ENCODE data around the gene TTC31. TPM values are rescaled to one million over a fixed set of nuclear protein-coding genes. Genes with fewer than 3 reads are reported as not detected.

TTC31 gene
- total and polyA plus RNA-seq, 12 donors: 11.1 to 38.6 (median 20.9) TPM

DNA sequence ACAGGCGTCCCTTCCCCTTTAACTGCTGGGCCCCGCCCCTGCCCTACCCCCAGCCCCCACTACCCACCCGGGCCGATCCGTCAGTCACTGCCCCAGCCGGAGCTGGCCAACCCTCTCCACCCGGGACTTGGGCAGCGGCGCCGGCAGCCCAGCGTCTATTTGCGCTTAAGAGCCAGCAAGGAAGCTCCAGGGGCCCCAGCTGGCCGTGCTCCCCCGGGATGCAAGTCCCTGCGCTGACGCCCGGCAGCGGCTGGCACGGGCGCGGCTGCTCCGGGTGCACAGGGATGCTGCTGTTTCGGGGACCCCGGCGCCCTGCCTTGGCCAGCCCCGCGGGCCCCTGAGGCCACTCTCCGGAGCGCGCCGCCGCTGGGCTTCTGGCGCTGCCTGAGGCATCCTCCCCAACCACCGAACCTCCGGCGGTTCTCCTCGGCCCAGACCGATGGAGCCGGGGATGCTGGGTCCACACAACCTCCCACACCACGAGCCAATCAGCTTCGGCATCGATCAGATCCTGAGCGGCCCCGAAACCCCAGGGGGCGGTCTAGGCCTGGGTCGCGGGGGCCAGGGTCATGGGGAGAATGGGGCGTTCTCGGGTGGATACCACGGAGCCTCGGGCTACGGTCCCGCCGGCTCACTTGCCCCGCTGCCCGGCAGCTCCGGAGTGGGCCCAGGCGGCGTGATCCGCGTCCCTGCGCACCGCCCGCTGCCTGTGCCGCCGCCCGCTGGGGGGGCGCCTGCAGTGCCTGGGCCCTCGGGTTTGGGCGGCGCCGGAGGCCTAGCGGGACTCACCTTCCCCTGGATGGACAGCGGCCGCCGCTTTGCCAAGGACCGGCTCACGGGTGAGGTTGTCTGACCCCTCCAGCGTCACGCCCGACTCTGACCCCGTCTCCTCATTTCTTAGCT, 31.7 kb downstream of the TTC31 start, which contains the start of gene TLX2:
TLX2 (plus strand) TSS at position 83 of the 903 bp plus-strand sequence; CDS start at position 440, 357 bp downstream.
- no peaks in the 10 kb centered on the region for H3K9me3 ChIP-seq (replicated peaks in 1 of 3)
- peak in 1 of 7 donors; percentile 67 for DNase-seq
- H3K36me3 ChIP-seq (replicated peaks in 1 of 2): no peaks in the 10 kb centered on the region
- peak within 1 kb of the TSS in 1 of 5 donors; percentile 52 for H3K27ac ChIP-seq
- TF ChIP-seq, protein P1, sequence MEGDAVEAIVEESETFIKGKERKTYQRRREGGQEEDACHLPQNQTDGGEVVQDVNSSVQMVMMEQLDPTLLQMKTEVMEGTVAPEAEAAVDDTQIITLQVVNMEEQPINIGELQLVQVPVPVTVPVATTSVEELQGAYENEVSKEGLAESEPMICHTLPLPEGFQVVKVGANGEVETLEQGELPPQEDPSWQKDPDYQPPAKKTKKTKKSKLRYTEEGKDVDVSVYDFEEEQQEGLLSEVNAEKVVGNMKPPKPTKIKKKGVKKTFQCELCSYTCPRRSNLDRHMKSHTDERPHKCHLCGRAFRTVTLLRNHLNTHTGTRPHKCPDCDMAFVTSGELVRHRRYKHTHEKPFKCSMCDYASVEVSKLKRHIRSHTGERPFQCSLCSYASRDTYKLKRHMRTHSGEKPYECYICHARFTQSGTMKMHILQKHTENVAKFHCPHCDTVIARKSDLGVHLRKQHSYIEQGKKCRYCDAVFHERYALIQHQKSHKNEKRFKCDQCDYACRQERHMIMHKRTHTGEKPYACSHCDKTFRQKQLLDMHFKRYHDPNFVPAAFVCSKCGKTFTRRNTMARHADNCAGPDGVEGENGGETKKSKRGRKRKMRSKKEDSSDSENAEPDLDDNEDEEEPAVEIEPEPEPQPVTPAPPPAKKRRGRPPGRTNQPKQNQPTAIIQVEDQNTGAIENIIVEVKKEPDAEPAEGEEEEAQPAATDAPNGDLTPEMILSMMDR (IDR thresholded peaks at IDR 0.05): no peak
- no peak for TF ChIP-seq POLR2A (IDR thresholded peaks at IDR 0.05)
- WGBS, 4 donors: 4 to 8% (median 5%) methylated on average over 13 to 82 of the region's 82 CpGs
- H3K4me3 ChIP-seq: peak within 1 kb of the TSS in 1 of 4 donors; percentile 12
- peaks cover 88% of the 10 kb centered on the region for H3K27me3 ChIP-seq
- intact Hi-C loops (cut with DNase I): no loop called here
- H3K4me1 ChIP-seq (replicated peaks in 1 of 2): peaks cover 0 to 18% of the 10 kb centered on the region in 2 donors

DNA sequence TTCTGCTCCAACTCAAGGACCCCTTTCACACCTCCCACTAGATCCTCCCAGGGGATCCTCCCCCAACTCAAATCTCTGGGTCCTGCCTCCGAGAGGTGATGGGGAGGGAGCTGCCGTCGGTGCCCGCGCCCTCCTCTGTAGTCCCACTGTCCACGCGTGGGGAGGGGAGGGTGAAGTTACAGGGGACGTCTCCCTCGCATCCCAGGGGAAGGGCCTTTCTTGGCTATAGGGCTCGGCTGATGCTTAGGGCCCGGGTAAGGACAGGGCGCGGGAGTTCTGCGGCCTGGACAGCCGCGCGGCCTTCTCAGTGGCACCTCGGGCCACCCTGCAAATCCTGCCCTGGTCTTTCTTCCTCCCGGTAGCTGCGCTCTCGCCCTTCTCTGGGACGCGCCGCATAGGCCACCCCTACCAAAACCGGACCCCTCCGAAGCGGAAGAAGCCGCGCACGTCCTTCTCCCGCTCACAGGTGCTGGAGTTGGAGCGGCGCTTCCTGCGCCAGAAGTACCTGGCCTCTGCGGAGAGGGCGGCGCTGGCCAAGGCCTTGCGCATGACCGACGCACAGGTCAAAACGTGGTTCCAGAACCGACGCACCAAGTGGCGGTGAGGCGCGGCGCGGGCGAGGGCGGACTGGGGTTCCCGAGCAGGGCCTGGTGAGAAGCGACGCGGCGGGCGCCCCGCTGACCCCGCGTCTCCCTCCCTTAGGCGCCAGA, 32.5 kb downstream of the TTC31 start:
- DNase-seq: no peak
- Histone ChIP-seq H3K27me3 (peaks cover 96% of the 10 kb centered on the region), H3K4me1 (replicated peaks in 1 of 2) (peaks cover 0 to 18% of the 10 kb centered on the region in 2 donors), H3K27ac (peak overlapping the region in 1 of 5 donors; percentile 52), H3K36me3 (replicated peaks in 1 of 2) (no peaks in the 10 kb centered on the region), H3K4me3 (peak overlapping the region in 1 of 4 donors; percentile 39), H3K9me3 (replicated peaks in 1 of 3) (no peaks in the 10 kb centered on the region)
- WGBS, 4 donors: 10 to 18% (median 11%) methylated on average over 9 to 60 of the region's 60 CpGs
- intact Hi-C loops (cut with DNase I): no loop called here
- TF ChIP-seq, protein P1 (IDR thresholded peaks at IDR 0.05): no peak
- no peak for TF ChIP-seq POLR2A (IDR thresholded peaks at IDR 0.05)

DNA sequence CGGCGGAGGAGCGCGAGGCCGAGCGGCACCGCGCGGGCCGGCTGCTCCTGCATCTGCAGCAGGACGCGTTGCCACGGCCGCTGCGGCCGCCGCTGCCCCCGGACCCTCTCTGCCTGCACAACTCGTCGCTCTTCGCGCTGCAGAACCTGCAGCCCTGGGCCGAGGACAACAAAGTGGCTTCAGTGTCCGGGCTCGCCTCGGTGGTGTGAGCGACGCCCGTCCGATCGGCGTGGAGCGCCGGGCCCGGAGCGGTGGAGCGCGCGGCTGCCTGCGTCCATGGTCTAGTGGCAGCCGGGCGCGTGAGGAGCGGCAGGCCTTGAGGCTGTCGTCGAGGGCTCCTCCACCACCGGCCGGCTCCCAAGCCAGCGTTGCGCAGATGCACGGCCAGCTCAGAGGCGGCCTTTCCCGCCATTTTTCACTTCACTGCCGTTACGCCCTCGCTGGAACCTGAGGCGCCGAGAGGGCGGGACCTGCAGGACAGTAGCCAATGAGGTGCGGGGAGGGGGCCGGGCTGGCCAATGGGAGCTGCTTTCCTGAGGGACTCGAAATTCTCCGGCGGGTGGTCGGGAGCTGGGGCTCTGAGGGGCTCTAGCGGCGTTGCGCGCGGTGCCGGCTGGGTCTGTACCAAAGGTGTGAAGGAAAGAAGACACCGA, 33.2 kb downstream of the TTC31 start:
- peak; percentile 52 to 88 (median 60) for DNase-seq

More for the DNA sequence above, 33.2 kb downstream of the TTC31 start:
- TF ChIP-seq, protein P1 (IDR thresholded peaks at IDR 0.05): peak in 1 of 6 experiments; percentile 1
- no peak for TF ChIP-seq POLR2A (IDR thresholded peaks at IDR 0.05)
- Histone ChIP-seq H3K9me3 (replicated peaks in 1 of 3) (no peaks in the 10 kb centered on the region), H3K4me3 (peak overlapping the region in 1 of 4 donors; percentile 39), H3K36me3 (replicated peaks in 1 of 2) (no peaks in the 10 kb centered on the region), H3K27ac (no peak overlapping the region), H3K27me3 (peaks cover 92% of the 10 kb centered on the region), H3K4me1 (replicated peaks in 1 of 2) (peaks cover 0 to 18% of the 10 kb centered on the region in 2 donors)
- WGBS, 4 donors: 1 to 7% (median 4%) methylated on average over 22 to 72 of the region's 72 CpGs
- intact Hi-C loops (cut with DNase I): no loop called here
